HepG2 (cell line): ENCODE results near the gene TMEM129. TPM values are rescaled to one million over a fixed set of nuclear protein-coding genes. Genes with fewer than 3 reads are reported as not detected.

Source experiments
- ELF1 ChIP-seq: sonication (generic); formaldehyde crosslinking; IDR thresholded peaks from 2 replicates; pipeline ENCODE4 v1.4.0; 2020; ENCODE audit warnings: missing genetic modification reagents
- NFE2L1 ChIP-seq: sonication (generic); formaldehyde crosslinking; IDR thresholded peaks from 2 replicates; pipeline ENCODE4 v1.4.0; 2020; ENCODE audit warnings: missing genetic modification reagents, mild to moderate bottlenecking, borderline replicate concordance
- PAX8 ChIP-seq: sonication (generic); formaldehyde crosslinking; IDR thresholded peaks from 2 replicates; pipeline ENCODE4 v1.8.0; 2022; ENCODE audit warnings: mild to moderate bottlenecking, missing genetic modification reagents, borderline replicate concordance
- PITX1 ChIP-seq: sonication (generic); formaldehyde crosslinking; IDR thresholded peaks from 2 replicates; pipeline ENCODE4 v1.5.1; 2020; ENCODE audit warnings: mild to moderate bottlenecking, missing genetic modification reagents
- SAFB2 ChIP-seq: sonication (generic); formaldehyde crosslinking; IDR thresholded peaks from 2 replicates; pipeline ENCODE4 v1.5.1; 2020; ENCODE audit warnings: missing genetic modification reagents, low read depth, mild to moderate bottlenecking, borderline replicate concordance
- SALL2 ChIP-seq: sonication (generic); formaldehyde crosslinking; IDR thresholded peaks from 2 replicates; pipeline ENCODE4 v1.8.1; 2023; ENCODE audit warnings: mild to moderate bottlenecking, missing genetic modification reagents, inconsistent platforms
- SRSF4 ChIP-seq: fragments of 200-400 bp; formaldehyde crosslinking; IDR thresholded peaks from one replicate; pipeline ENCODE4 v1.6.1; 2018; ENCODE audit warnings: mild to moderate bottlenecking, low read depth, low read length, moderate library complexity; ENCODE audit not compliant: poor library complexity, severe bottlenecking
- ZNF160 ChIP-seq: sonication (generic); formaldehyde crosslinking; IDR thresholded peaks from 2 replicates; pipeline ENCODE4 v1.8.0; 2022; ENCODE audit warnings: mild to moderate bottlenecking, inconsistent platforms, missing genetic modification reagents
- ZNF331 ChIP-seq: sonication (generic); formaldehyde crosslinking; IDR thresholded peaks from 2 replicates; pipeline ENCODE4 v1.4.0; 2020; ENCODE audit warnings: missing genetic modification reagents
- ZNF441 ChIP-seq: sonication (generic); formaldehyde crosslinking; IDR thresholded peaks from 2 replicates; pipeline ENCODE4 v1.7.0; 2021; ENCODE audit warnings: missing genetic modification reagents, borderline replicate concordance
- ZNF790 ChIP-seq: sonication (generic); formaldehyde crosslinking; IDR thresholded peaks from 2 replicates; pipeline ENCODE4 v1.8.0; 2022; ENCODE audit warnings: missing genetic modification reagents, mild to moderate bottlenecking, borderline replicate concordance
- polyA plus RNA-seq, 8 experiments: library from polyadenylated mRNA; depleted of rRNA in 3 of 8; stranded (reverse) in 7 of 8; unstranded in 1 of 8; fragments of >200 nt; fragmentation: Illumina TruSeq in 4 of 8; extraction: Trizol in 4 of 8; gene quantifications; 2 replicates each; pipeline versions ENCODE4 v1.2.1 to v1.2.3, GENCODE V29; 2011 to 2016; ENCODE audit warnings: low read depth in 4 of 8, missing spikeins in 1 of 8, mixed read lengths in 1 of 8; ENCODE audit not compliant: insufficient read depth in 1 of 8
- total RNA-seq, 5 experiments: library from RNA; depleted of rRNA; stranded (reverse); fragments of >200 nt; fragmentation: Illumina TruSeq; extraction: Trizol; gene quantifications; 2 replicates each; pipeline ENCODE4 v1.2.3, GENCODE V29; 2016; ENCODE audit warnings: low read depth in 1 of 5
- TF ChIP-seq, protein P1 (sequence below): sonication (generic); formaldehyde crosslinking; IDR thresholded peaks from one replicate; pipeline ENCODE4 v1.5.1; 2020; ENCODE audit warnings: mild to moderate bottlenecking, missing genetic modification reagents; ENCODE audit errors: not compliant biosample characterization
- TF ChIP-seq, protein P2 (sequence below): IDR thresholded peaks from 2 replicates; pipeline ENCODE4 v1.6.1; 2012; ENCODE audit warnings: low read length, improper control_type of control experiment
- TF ChIP-seq, protein P3 (sequence below): sonication (generic); formaldehyde crosslinking; conservative IDR thresholded peaks from 2 replicates; pipeline ENCODE4 v1.4.0; 2020; ENCODE audit warnings: missing genetic modification reagents

The TMEM129 gene
- total and polyA plus RNA-seq, 2 of the 13 experiments (the other 11 are each of a cell fraction or from before 2014, with no cell fraction given), result 19.0 to 25.8 TPM

- TF ChIP-seq, protein P1, sequence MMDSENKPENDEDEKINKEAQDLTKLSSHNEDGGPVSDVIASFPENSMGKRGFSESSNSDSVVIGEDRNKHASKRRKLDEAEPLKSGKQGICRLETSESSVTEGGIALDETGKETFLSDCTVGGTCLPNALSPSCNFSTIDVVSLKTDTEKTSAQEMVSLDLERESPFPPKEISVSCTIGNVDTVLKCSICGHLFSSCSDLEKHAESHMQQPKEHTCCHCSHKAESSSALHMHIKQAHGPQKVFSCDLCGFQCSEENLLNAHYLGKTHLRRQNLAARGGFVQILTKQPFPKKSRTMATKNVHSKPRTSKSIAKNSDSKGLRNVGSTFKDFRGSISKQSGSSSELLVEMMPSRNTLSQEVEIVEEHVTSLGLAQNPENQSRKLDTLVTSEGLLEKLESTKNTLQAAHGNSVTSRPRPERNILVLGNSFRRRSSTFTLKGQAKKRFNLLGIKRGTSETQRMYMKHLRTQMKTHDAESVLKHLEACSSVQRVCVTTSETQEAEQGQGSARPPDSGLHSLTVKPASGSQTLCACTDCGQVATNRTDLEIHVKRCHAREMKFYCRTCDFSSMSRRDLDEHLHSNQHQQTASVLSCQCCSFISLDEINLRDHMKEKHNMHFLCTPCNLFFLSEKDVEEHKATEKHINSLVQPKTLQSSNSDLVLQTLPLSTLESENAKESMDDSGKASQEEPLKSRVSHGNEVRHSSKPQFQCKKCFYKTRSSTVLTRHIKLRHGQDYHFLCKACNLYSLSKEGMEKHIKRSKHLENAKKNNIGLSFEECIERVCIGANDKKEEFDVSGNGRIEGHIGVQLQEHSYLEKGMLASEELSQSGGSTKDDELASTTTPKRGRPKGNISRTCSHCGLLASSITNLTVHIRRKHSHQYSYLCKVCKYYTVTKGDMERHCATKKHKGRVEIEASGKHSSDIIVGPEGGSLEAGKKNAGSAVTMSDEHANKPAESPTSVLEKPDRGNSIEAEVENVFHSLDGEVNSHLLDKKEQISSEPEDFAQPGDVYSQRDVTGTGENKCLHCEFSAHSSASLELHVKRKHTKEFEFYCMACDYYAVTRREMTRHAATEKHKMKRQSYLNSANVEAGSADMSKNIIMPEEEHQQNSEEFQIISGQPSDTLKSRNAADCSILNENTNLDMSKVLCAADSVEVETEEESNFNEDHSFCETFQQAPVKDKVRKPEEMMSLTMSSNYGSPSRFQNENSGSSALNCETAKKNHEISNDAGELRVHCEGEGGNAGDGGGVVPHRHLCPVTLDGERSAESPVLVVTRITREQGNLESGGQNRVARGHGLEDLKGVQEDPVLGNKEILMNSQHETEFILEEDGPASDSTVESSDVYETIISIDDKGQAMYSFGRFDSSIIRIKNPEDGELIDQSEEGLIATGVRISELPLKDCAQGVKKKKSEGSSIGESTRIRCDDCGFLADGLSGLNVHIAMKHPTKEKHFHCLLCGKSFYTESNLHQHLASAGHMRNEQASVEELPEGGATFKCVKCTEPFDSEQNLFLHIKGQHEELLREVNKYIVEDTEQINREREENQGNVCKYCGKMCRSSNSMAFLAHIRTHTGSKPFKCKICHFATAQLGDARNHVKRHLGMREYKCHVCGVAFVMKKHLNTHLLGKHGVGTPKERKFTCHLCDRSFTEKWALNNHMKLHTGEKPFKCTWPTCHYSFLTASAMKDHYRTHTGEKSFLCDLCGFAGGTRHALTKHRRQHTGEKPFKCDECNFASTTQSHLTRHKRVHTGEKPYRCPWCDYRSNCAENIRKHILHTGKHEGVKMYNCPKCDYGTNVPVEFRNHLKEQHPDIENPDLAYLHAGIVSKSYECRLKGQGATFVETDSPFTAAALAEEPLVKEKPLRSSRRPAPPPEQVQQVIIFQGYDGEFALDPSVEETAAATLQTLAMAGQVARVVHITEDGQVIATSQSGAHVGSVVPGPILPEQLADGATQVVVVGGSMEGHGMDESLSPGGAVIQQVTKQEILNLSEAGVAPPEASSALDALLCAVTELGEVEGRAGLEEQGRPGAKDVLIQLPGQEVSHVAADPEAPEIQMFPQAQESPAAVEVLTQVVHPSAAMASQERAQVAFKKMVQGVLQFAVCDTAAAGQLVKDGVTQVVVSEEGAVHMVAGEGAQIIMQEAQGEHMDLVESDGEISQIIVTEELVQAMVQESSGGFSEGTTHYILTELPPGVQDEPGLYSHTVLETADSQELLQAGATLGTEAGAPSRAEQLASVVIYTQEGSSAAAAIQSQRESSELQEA, result peak; percentile 52
- no peak for TF ChIP-seq PAX8
- TF ChIP-seq SALL2 (CRISPR knock-in tag), result peak; percentile 39; the same call in 1 of the 2 replicates
- TF ChIP-seq ZNF331 (CRISPR knock-in tag), result peak; percentile 12; the same call in 1 of the 2 replicates
- no peak for TF ChIP-seq NFE2L1 (CRISPR knock-in tag)
- no peak for TF ChIP-seq ZNF441 (CRISPR knock-in tag)
- no peak for TF ChIP-seq SRSF4
- TF ChIP-seq ZNF790, result peak; percentile 60; the same call in 1 of the 2 replicates
- TF ChIP-seq ELF1 (CRISPR knock-in tag), result peak; percentile 14; the same call in 1 of the 2 replicates
- TF ChIP-seq SAFB2 (CRISPR knock-in tag), result no peak
- TF ChIP-seq PITX1 (CRISPR knock-in tag), result peak; percentile 45; the same call in 1 of the 2 replicates
- 0 out of 2 replicates have a peak, but pooled peaks have one; percentile 39 for TF ChIP-seq ZNF160 (CRISPR knock-in tag)
- TF ChIP-seq, protein P2, sequence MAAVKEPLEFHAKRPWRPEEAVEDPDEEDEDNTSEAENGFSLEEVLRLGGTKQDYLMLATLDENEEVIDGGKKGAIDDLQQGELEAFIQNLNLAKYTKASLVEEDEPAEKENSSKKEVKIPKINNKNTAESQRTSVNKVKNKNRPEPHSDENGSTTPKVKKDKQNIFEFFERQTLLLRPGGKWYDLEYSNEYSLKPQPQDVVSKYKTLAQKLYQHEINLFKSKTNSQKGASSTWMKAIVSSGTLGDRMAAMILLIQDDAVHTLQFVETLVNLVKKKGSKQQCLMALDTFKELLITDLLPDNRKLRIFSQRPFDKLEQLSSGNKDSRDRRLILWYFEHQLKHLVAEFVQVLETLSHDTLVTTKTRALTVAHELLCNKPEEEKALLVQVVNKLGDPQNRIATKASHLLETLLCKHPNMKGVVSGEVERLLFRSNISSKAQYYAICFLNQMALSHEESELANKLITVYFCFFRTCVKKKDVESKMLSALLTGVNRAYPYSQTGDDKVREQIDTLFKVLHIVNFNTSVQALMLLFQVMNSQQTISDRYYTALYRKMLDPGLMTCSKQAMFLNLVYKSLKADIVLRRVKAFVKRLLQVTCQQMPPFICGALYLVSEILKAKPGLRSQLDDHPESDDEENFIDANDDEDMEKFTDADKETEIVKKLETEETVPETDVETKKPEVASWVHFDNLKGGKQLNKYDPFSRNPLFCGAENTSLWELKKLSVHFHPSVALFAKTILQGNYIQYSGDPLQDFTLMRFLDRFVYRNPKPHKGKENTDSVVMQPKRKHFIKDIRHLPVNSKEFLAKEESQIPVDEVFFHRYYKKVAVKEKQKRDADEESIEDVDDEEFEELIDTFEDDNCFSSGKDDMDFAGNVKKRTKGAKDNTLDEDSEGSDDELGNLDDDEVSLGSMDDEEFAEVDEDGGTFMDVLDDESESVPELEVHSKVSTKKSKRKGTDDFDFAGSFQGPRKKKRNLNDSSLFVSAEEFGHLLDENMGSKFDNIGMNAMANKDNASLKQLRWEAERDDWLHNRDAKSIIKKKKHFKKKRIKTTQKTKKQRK, result no peak
- TF ChIP-seq, protein P3, sequence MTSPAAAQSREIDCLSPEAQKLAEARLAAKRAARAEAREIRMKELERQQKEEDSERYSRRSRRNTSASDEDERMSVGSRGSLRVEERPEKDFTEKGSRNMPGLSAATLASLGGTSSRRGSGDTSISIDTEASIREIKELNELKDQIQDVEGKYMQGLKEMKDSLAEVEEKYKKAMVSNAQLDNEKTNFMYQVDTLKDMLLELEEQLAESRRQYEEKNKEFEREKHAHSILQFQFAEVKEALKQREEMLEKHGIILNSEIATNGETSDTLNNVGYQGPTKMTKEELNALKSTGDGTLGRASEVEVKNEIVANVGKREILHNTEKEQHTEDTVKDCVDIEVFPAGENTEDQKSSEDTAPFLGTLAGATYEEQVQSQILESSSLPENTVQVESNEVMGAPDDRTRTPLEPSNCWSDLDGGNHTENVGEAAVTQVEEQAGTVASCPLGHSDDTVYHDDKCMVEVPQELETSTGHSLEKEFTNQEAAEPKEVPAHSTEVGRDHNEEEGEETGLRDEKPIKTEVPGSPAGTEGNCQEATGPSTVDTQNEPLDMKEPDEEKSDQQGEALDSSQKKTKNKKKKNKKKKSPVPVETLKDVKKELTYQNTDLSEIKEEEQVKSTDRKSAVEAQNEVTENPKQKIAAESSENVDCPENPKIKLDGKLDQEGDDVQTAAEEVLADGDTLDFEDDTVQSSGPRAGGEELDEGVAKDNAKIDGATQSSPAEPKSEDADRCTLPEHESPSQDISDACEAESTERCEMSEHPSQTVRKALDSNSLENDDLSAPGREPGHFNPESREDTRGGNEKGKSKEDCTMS (CRISPR knock-in tag), result no peak
These were observed 31.3 kb upstream of the TMEM129 start (continued) for GRCh38 chr4:1752284-1753041.
